WTC11 (cell line): ENCODE results near the gene LPCAT1. TPM values are rescaled to one million over a fixed set of nuclear protein-coding genes. Genes with fewer than 3 reads are reported as not detected.

ENCODE experiments used
- ATAC-seq: fragments of 200-7000 bp; cut with Tn5 transposase; 2 replicates; pipeline ENCODE4 v1.10.0; 2021; ENCODE audit warnings: mild to moderate bottlenecking, moderate library complexity
- CTCF ChIA-PET: fragments of 300-600 bp; sonication (Branson Sonifier 250); formaldehyde crosslinking; loops from one replicate; lab custom pipeline; 2021; ENCODE audit warnings: antibody characterized with exemption; lab: Charles Lee
- POLR2A ChIA-PET: fragments of 350-600 bp; sonication (Branson Sonifier 250); formaldehyde crosslinking; loops from one replicate; lab custom pipeline; 2021; ENCODE audit warnings: antibody characterized with exemption; lab: Charles Lee
- DNase-seq: peaks from one replicate; pipeline ENCODE4 v3.0.0; 2021; ENCODE audit warnings: low spot score
- H3K27ac Mint-ChIP-seq: 2 replicates; pipeline ENCODE4 v1.8.0; 2021; ENCODE audit warnings: mixed read lengths
- H3K27me3 Mint-ChIP-seq: 2 replicates; pipeline ENCODE4 v1.8.0; 2021; ENCODE audit warnings: low read depth, mild to moderate bottlenecking, moderate library complexity, mixed read lengths
- H3K36me3 Mint-ChIP-seq: 2 replicates; pipeline ENCODE4 v1.8.0; 2021; ENCODE audit warnings: mixed read lengths
- H3K4me1 Mint-ChIP-seq: 2 replicates; pipeline ENCODE4 v1.8.0; 2022; ENCODE audit warnings: mixed read lengths
- H3K4me3 Mint-ChIP-seq: 2 replicates; pipeline ENCODE4 v1.8.0; 2021; ENCODE audit warnings: mild to moderate bottlenecking, moderate library complexity, mixed read lengths
- H3K9me3 Mint-ChIP-seq: 2 replicates; pipeline ENCODE4 v1.8.0; 2021; ENCODE audit warnings: mixed read lengths
- CBFB ChIP-seq: sonication (generic); formaldehyde crosslinking; IDR thresholded peaks from 2 replicates; pipeline ENCODE4 v1.8.1; 2022; ENCODE audit warnings: mild to moderate bottlenecking, low read depth, missing genetic modification reagents
- GTF2I ChIP-seq: fragments of 250-450 bp; sonication (Bioruptor Pico); conservative IDR thresholded peaks from 2 replicates; pipeline ENCODE4 v1.4.0; 2021; ENCODE audit warnings: mild to moderate bottlenecking
- MXD4 ChIP-seq: fragments of 250-450 bp; sonication (Bioruptor Pico); IDR thresholded peaks from 2 replicates; pipeline ENCODE4 v1.8.0; 2021; ENCODE audit warnings: mild to moderate bottlenecking, moderate library complexity, borderline replicate concordance
- NFE2L1 ChIP-seq: sonication (generic); formaldehyde crosslinking; IDR thresholded peaks from 2 replicates; pipeline ENCODE4 v1.8.1; 2023; ENCODE audit warnings: missing genetic modification reagents
- NR3C1 ChIP-seq: sonication (generic); formaldehyde crosslinking; conservative IDR thresholded peaks from 2 replicates; pipeline ENCODE4 v1.8.1; 2023; ENCODE audit warnings: low read depth, mild to moderate bottlenecking, missing genetic modification reagents
- TCF7 ChIP-seq: sonication (generic); formaldehyde crosslinking; IDR thresholded peaks from 2 replicates; pipeline ENCODE4 v1.8.0; 2022; ENCODE audit warnings: mild to moderate bottlenecking, low read depth, missing genetic modification reagents, moderate library complexity
- TEAD1 ChIP-seq: sonication (generic); formaldehyde crosslinking; IDR thresholded peaks from 2 replicates; pipeline ENCODE4 v1.8.0; 2022; ENCODE audit warnings: mild to moderate bottlenecking, missing genetic modification reagents
- ZNF121 ChIP-seq: sonication (generic); formaldehyde crosslinking; IDR thresholded peaks from 2 replicates; pipeline ENCODE4 v1.8.0; 2023; ENCODE audit warnings: missing genetic modification reagents
- ZNF219 ChIP-seq: sonication (generic); formaldehyde crosslinking; IDR thresholded peaks from 2 replicates; pipeline ENCODE4 v1.8.0; 2023; ENCODE audit warnings: missing genetic modification reagents, mild to moderate bottlenecking, borderline replicate concordance
- ZNF263 ChIP-seq: sonication (generic); formaldehyde crosslinking; IDR thresholded peaks from 2 replicates; pipeline ENCODE4 v1.8.1; 2022; ENCODE audit warnings: low read depth, mild to moderate bottlenecking, moderate library complexity, missing genetic modification reagents
- ZNF396 ChIP-seq: fragments of 250-450 bp; sonication (Bioruptor Pico); IDR thresholded peaks from 2 replicates; pipeline ENCODE4 v1.8.0; 2021; ENCODE audit warnings: mild to moderate bottlenecking, moderate library complexity, borderline replicate concordance
- total RNA-seq: library from RNA; stranded (reverse); gene quantifications from 3 replicates; pipeline ENCODE4 v1.2.3, GENCODE V29; 2021
- TF ChIP-seq, protein P1 (sequence below): sonication (generic); formaldehyde crosslinking; IDR thresholded peaks from 2 replicates; pipeline ENCODE4 v1.8.1; 2023; ENCODE audit warnings: mild to moderate bottlenecking, missing genetic modification reagents
- TF ChIP-seq, protein P2 (sequence below): sonication (generic); formaldehyde crosslinking; IDR thresholded peaks from 2 replicates; pipeline ENCODE4 v1.8.1; 2023; ENCODE audit warnings: mild to moderate bottlenecking, moderate library complexity, missing genetic modification reagents
- TF ChIP-seq, protein P3 (sequence below): sonication (generic); formaldehyde crosslinking; IDR thresholded peaks from 2 replicates; pipeline ENCODE4 v1.8.1; 2023; ENCODE audit warnings: mild to moderate bottlenecking, missing genetic modification reagents, moderate library complexity
- TF ChIP-seq, protein P4 (sequence below): sonication (generic); formaldehyde crosslinking; IDR thresholded peaks from 2 replicates; pipeline ENCODE4 v1.8.1; 2022; ENCODE audit warnings: missing genetic modification reagents, borderline replicate concordance
- TF ChIP-seq, protein P5 (sequence below): fragments of 250-450 bp; sonication (Bioruptor Pico); IDR thresholded peaks from 2 replicates; pipeline ENCODE4 v1.9.0; 2021; ENCODE audit warnings: mild to moderate bottlenecking
- TF ChIP-seq, protein P6 (sequence below): sonication (generic); formaldehyde crosslinking; IDR thresholded peaks from 2 replicates; pipeline ENCODE4 v1.8.1; 2022; ENCODE audit warnings: low read depth, mild to moderate bottlenecking, moderate library complexity, missing genetic modification reagents, borderline replicate concordance
- TF ChIP-seq, protein P7 (sequence below): sonication (generic); formaldehyde crosslinking; IDR thresholded peaks from 2 replicates; pipeline ENCODE4 v1.8.0; 2023; ENCODE audit warnings: missing genetic modification reagents, mild to moderate bottlenecking, borderline replicate concordance

LPCAT1 gene
- total RNA-seq, 1 experiment from 2014 or later = 206 TPM

DNA sequence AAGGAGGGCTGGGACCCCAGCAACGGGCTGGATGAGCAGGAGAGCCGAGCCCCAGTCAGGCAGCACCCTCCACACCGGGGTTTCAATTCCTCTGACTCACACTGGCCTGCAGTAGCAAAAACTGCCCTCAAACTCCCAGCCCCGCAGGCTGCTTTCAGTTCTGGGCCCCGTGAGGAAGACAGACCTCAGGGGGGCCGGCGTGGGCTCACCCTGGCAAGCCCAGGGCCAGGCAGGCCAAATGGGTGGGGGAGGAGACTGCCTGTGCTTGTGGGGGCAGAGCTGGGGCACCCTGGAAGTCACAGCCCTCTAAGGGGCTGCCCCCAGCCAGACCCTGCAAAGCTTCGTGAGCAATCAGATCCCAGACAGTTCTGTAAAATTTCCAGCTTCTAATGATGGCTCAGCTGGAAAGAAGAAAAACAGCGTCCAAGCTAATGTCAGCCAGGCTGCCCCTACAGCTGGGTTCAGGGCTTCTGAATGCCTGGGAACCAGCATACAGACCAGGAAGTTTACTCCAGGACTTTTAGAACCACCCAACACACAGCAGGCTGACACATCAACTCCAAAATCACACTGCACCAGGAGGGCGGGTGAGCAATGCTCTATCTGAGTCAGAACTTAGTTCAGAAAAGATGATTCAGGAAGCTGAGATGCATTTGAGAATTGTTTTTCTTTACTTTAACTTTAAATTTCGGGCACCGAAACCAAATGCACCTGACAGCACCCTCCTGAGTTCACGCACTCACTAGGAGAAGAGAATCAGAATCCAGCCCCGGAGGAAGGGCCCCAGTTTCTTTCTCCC lies 34.7 kb downstream of the LPCAT1 start (continued):
- TF ChIP-seq, protein P1, sequence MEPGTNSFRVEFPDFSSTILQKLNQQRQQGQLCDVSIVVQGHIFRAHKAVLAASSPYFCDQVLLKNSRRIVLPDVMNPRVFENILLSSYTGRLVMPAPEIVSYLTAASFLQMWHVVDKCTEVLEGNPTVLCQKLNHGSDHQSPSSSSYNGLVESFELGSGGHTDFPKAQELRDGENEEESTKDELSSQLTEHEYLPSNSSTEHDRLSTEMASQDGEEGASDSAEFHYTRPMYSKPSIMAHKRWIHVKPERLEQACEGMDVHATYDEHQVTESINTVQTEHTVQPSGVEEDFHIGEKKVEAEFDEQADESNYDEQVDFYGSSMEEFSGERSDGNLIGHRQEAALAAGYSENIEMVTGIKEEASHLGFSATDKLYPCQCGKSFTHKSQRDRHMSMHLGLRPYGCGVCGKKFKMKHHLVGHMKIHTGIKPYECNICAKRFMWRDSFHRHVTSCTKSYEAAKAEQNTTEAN (CRISPR knock-in tag) = no peak
- TF ChIP-seq MXD4 (CRISPR knock-in tag) (no peak), CBFB (CRISPR knock-in tag) (no peak), ZNF121 (CRISPR knock-in tag) (no peak), ZNF219 (CRISPR knock-in tag) (no peak), NR3C1 (CRISPR knock-in tag) (no peak), TEAD1 (CRISPR knock-in tag) (no peak), ZNF263 (CRISPR knock-in tag) (no peak)
- TF ChIP-seq, protein P2, sequence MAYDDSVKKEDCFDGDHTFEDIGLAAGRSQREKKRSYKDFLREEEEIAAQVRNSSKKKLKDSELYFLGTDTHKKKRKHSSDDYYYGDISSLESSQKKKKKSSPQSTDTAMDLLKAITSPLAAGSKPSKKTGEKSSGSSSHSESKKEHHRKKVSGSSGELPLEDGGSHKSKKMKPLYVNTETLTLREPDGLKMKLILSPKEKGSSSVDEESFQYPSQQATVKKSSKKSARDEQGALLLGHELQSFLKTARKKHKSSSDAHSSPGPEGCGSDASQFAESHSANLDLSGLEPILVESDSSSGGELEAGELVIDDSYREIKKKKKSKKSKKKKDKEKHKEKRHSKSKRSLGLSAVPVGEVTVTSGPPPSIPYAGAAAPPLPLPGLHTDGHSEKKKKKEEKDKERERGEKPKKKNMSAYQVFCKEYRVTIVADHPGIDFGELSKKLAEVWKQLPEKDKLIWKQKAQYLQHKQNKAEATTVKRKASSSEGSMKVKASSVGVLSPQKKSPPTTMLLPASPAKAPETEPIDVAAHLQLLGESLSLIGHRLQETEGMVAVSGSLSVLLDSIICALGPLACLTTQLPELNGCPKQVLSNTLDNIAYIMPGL = no peak
- TF ChIP-seq, protein P3, sequence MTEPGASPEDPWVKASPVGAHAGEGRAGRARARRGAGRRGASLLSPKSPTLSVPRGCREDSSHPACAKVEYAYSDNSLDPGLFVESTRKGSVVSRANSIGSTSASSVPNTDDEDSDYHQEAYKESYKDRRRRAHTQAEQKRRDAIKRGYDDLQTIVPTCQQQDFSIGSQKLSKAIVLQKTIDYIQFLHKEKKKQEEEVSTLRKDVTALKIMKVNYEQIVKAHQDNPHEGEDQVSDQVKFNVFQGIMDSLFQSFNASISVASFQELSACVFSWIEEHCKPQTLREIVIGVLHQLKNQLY = no peak

DNA sequence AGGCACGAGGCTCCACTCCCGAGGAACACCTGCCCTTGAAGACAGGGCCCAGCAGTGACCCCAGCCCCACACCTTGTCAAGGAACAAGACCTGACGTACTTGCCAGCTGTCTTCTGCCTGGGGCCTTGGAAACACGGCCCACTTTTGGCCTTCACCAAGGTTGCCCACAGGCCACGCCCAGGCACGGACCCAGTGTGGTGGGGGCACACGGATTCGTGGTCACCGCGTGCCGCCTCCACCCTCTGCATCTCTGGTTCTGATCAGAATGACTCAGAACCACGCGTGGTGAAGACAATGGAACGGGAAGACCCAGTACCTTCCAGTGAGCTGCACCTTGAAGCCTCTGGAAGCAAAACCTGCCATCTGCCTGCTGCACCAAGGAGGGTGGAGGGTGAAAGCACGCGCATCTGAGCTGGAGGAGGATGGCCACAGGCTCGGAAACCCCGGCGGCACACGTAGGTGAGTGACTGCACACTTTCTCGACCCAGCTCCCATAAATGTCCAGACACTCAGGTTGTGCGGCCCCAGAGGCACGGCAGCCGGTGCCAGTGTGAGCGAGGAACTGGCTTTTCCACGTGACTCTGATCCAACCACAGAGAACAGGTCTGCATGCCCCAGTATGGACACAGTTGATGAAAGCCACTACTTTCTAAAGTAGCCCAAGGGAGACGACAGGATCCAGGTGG lies 36.5 kb downstream of the LPCAT1 start:
- no peaks in the 10 kb centered on the region for H3K9me3 Mint-ChIP-seq
- ChIA-PET CTCF (interaction anchor here (0.6 to 1.4 kb wide), 2 partner anchors 156 to 239 kb away, joined by 3 read pairs; no protein-coding TSS in a partner anchor), POLR2A (no interaction called here)
- H3K27ac Mint-ChIP-seq = no peak overlapping the region
- no peak for DNase-seq
- H3K4me3 Mint-ChIP-seq = no peak overlapping the region
- ATAC-seq = no peak
- H3K4me1 Mint-ChIP-seq = no peaks in the 10 kb centered on the region
- H3K36me3 Mint-ChIP-seq = peaks cover 62% of the 10 kb centered on the region
- H3K27me3 Mint-ChIP-seq = no peaks in the 10 kb centered on the region
- no peak for TF ChIP-seq GTF2I
- TF ChIP-seq, protein P4, sequence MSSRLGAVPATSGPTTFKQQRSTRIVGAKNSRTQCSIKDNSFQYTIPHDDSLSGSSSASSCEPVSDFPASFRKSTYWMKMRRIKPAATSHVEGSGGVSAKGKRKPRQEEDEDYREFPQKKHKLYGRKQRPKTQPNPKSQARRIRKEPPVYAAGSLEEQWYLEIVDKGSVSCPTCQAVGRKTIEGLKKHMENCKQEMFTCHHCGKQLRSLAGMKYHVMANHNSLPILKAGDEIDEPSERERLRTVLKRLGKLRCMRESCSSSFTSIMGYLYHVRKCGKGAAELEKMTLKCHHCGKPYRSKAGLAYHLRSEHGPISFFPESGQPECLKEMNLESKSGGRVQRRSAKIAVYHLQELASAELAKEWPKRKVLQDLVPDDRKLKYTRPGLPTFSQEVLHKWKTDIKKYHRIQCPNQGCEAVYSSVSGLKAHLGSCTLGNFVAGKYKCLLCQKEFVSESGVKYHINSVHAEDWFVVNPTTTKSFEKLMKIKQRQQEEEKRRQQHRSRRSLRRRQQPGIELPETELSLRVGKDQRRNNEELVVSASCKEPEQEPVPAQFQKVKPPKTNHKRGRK = no peak
- TF ChIP-seq, protein P5, sequence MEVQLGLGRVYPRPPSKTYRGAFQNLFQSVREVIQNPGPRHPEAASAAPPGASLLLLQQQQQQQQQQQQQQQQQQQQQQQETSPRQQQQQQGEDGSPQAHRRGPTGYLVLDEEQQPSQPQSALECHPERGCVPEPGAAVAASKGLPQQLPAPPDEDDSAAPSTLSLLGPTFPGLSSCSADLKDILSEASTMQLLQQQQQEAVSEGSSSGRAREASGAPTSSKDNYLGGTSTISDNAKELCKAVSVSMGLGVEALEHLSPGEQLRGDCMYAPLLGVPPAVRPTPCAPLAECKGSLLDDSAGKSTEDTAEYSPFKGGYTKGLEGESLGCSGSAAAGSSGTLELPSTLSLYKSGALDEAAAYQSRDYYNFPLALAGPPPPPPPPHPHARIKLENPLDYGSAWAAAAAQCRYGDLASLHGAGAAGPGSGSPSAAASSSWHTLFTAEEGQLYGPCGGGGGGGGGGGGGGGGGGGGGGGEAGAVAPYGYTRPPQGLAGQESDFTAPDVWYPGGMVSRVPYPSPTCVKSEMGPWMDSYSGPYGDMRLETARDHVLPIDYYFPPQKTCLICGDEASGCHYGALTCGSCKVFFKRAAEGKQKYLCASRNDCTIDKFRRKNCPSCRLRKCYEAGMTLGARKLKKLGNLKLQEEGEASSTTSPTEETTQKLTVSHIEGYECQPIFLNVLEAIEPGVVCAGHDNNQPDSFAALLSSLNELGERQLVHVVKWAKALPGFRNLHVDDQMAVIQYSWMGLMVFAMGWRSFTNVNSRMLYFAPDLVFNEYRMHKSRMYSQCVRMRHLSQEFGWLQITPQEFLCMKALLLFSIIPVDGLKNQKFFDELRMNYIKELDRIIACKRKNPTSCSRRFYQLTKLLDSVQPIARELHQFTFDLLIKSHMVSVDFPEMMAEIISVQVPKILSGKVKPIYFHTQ = no peak
- TF ChIP-seq TCF7 (CRISPR knock-in tag) = no peak
- TF ChIP-seq, protein P6, sequence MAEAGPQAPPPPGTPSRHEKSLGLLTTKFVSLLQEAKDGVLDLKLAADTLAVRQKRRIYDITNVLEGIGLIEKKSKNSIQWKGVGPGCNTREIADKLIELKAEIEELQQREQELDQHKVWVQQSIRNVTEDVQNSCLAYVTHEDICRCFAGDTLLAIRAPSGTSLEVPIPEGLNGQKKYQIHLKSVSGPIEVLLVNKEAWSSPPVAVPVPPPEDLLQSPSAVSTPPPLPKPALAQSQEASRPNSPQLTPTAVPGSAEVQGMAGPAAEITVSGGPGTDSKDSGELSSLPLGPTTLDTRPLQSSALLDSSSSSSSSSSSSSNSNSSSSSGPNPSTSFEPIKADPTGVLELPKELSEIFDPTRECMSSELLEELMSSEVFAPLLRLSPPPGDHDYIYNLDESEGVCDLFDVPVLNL = no peak
- TF ChIP-seq, protein P7, sequence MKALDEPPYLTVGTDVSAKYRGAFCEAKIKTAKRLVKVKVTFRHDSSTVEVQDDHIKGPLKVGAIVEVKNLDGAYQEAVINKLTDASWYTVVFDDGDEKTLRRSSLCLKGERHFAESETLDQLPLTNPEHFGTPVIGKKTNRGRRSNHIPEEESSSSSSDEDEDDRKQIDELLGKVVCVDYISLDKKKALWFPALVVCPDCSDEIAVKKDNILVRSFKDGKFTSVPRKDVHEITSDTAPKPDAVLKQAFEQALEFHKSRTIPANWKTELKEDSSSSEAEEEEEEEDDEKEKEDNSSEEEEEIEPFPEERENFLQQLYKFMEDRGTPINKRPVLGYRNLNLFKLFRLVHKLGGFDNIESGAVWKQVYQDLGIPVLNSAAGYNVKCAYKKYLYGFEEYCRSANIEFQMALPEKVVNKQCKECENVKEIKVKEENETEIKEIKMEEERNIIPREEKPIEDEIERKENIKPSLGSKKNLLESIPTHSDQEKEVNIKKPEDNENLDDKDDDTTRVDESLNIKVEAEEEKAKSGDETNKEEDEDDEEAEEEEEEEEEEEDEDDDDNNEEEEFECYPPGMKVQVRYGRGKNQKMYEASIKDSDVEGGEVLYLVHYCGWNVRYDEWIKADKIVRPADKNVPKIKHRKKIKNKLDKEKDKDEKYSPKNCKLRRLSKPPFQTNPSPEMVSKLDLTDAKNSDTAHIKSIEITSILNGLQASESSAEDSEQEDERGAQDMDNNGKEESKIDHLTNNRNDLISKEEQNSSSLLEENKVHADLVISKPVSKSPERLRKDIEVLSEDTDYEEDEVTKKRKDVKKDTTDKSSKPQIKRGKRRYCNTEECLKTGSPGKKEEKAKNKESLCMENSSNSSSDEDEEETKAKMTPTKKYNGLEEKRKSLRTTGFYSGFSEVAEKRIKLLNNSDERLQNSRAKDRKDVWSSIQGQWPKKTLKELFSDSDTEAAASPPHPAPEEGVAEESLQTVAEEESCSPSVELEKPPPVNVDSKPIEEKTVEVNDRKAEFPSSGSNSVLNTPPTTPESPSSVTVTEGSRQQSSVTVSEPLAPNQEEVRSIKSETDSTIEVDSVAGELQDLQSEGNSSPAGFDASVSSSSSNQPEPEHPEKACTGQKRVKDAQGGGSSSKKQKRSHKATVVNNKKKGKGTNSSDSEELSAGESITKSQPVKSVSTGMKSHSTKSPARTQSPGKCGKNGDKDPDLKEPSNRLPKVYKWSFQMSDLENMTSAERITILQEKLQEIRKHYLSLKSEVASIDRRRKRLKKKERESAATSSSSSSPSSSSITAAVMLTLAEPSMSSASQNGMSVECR (CRISPR knock-in tag) = no peak
- TF ChIP-seq ZNF396 (CRISPR knock-in tag) = no peak
- TF ChIP-seq, protein P2 = no peak
- no peak for TF ChIP-seq NFE2L1 (CRISPR knock-in tag)
